ENCODE results near the gene KISS1.

Gene KISS1

DNA sequence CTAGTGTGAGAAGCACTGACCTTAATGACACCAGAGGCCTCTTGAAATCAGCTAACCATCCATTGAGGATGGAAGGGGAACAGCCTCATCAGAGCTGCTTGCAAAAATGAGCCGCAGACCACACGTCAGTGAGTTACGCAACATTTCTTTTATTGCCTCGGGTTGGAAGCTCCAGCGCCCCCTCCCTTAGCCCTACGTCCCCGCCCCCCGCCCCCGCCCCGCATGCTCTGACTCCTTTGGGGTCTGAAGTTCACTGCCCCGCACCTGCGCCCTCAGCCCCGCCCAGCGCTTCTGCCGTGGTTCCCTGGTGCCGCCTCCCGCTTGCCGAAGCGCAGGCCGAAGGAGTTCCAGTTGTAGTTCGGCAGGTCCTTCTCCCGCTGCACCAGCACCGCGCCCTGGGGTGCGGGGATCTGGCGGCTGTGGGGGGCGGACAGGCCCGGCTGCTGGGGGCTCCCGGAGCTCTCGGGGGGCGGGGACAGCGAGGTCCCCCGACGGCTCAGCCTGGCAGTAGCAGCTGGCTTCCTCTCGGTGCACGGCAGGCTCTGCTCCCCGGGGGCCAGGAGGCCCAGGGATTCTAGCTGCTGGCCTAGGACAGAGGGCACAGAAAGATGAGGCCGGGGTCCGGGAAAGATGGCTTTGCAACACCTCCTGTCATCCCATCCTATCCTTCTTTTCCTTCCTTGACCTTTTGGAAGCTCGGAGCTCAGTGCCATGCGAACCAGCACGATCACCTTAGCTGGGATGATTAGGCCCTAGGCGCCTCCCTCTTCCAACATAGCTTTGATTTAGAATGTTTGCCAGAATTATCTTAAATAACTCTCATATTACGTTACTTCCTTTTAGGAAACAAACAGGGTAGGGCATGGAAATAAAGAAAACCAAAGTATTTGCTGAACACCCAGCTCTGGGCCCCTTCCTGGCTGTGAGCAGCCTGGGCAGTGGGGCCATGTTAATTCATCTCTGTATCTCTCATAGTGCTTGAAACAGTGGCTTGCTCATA lies 5.8 kb downstream of the KISS1 start:
- no peak for DNase-seq

DNA sequence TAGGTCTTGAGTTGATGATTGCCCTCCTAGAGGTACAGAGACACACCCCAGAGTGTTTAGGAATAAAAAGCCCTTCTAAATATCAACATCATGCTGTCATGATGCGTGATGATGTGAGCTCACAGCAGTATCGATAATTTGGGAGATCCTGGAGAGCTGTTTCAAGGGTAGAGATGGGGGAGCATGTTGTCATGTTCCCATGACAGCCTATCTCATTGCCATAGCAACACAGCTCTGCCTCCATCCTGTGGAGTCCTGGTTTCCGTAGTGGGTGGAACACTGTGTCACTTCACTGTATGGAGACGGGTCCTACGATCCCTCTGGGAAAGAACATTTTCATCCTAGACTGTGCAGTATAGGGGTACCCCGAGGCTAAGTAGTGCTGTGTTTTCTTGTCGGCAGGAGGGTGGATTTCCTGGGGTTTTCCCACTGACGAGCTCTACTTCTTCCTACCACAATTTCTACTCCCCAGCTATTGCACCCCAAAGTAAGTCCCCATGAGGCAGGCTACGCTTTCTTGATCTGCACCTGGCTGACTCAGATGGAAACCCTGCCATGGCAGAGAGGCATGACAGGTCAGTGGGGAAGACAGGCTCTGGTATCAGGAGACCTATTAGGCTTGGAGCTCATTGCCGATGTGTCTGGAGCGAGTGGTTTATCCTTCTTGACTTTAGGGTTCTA lies 7.2 kb downstream of the KISS1 start:
- no peak for DNase-seq

DNA sequence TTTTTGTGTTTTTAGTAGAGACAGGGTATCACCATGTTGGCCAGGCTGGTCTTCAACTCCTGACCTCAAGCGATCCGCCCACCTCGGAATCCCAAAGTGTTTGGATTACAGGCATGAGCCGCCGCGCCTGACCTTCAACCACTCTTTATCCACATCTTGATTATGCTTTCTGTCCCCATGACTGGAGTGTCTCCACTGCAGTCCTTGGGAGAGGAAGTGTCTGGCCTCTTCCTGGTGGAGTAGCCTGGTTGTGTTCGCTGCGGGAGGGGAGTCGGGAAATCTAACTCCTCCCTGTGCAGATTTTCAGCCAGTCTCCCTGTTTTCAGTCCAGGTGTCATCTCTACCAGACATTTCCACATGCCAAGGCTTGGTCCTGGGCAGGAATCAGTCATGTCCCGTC lies 9.7 kb downstream of the KISS1 start:
- DNase-seq = no peak

DNA sequence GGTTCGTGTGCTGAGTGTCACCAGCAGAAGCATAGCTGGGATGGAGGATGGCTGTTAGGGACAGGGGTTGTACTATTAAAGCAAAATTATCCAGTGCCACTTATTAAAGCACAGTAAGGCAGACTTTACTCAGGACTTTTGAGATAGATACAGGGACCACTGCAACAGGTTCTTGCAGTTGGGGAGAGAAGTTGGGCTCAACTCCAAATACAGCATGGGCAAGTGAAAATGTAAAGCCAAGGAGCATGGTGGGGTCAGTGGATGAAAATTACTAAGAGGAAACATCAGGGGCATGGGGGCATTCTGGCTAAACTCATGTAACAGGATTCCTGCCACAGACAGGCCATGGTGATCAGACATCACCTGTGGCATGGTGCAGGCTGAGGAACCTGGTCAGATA lies 15.2 kb downstream of the KISS1 start:
- no peak for DNase-seq

DNA sequence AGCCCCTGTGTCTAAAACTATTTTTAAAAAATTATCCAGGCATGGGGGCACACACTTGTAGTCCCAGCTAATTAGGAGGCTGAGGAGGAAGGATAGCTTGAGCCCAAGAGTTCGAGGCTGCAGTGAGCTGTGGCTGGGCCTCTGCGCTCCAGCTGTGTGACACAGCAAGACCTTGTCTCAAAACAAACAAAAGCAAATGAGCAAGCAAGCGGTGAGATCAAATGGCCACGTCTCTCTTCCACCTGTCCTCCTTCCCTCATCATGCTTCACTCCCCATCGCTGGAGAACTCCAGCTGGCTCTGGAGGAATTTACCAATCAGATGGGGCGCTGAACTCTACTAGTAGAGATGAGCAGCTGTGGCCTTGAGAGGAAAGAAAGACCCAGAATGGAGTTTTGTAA lies 16.2 kb downstream of the KISS1 start:
- no peak for DNase-seq

DNA sequence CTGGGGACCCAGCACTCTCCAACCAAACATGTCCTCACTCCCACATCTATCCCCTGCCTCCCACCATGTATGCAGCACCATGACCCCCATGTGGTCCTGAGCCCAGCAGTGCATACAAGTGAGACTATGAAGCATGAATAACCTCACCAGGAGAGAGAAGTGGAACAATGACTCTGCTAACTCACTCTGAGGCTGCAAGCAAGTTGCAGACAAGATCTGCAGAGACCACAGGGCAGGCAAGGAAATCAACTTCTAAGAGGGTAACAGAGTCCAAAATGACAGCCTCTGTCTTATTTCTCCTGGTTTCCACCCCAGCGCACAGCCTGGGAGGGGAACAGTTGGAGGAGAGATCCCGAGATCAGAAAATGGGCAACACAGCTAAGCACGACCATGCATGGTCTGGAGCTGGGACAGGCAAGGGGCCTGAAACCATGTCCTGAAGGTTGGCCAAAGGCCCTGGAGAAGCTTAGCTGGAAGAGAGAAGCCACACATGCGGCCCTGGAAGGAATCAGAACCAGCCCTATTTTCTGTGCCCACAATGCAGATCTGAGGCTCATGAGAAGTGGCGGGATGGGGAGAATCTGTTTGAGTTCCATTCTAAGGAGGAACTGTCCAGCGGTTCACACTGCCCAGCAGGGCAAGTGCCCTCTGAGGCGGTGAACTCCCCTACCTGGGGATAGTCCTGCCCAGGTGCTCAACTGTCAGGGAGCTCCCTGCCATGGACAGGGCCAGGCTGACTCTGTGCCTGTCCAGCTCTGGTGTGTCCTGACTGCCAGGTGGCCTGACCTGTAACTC lies 17.6 kb downstream of the KISS1 start:
- no peak for DNase-seq

DNA sequence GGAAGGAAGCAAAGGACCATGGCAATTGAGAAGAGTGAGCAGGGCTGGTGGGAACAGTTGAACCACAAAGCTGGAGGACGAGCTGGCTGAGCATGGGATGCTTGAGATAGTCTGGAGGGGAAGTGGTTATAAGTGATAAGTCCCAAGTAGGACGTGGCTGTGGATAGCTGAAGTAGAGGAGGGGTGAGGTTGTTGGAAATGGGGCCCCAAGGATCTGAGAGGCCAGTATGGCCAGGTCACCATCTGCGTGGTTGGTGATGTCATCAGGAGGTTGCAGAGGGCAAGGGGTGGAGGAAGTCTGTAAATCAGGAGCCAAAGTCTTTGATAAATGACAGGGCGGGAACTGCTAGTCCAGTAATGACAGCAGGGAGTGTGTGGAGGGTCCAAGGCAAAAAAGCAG lies 19.2 kb downstream of the KISS1 start:
- no peak for DNase-seq

DNA sequence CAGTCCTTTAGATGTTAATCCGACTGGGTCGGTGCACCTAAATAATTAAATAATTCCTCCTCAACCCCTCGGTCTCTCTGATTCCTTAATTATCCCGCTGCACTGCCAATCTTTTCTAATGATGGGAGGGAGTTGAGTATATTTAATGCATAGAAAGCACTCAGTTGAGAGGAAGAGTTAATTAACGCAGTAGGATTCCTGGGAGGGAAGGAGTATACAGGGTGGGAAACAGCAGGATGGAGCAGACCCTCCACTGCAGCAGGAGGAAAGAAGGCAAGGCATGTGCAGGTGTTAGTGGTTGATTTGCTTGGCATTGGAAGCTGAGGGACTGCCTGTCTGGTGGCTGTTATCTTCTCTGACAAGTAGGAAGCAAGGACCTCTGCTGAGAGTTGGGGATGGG lies 20.2 kb downstream of the KISS1 start:
- no peak for DNase-seq

DNA sequence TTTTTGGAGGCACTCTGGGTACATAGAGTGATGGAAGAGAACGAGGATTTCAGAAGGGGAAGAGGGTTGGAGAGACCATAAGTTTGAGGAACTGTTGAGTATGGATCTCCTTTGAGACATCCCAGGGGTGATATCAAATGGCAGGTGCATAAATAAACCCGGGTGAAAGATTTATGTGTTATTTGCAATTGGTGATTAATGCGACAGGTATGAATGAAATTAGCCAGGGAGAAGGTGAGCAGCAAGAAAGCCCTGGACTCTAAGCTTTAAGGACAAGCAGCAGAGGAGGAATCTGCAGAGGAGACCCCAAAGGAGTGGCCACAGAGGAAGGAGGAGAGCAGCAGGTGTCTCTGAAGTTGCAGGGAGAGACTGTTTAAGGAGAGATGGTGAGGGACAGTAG lies 21.3 kb downstream of the KISS1 start:
- DNase-seq = no peak

DNA sequence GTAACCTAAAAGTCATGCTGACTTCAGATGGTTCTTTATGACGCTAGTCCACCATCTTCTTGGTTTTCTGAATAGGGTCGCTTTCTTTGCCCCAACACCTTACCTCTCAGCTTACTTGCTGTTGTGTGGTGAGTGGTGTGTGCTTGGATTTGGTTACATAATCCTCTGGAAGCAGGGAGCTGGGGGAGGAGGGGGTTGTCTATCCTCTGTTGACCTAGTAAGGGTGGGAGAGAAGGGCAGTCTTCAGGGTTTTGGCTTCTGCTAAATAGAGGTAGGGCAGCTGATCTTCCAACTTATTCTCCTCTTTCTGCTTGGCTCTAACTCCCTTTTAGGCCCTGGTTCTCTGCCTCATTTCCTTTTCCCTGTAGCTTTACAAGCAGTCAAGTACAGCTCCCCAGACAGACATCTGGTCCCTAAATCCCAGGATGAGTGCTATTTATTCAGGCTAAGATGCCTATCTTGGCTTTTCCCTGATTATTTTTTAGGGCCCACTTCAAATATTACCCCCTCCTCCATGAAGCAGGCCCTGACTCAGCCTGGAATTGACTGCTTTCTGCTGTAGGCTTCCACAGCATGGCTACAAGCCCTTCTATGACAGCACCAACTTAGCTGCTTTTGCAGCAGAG lies 23.8 kb downstream of the KISS1 start:
- DNase-seq = no peak

DNA sequence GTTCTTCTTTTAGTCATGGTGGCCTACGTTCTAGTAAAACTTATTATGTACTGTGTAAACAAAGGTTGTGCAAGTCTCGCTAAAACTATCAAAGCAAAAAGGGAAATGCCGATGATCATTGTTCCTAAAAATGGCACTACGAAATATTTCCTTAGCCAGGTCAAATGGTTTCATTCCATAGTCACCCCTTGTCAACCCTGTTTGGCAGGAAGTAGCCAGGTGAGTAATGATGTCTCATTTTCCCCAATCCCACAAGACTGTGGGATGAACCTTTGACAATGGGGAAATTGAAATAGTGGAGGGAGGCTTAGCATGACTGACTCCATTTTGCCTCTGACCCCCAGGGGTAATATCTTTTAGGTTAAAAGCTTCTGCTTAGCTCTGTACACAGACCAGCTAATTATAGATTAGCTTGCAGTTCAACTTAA lies 24.5 kb downstream of the KISS1 start:
- DNase-seq = no peak

DNA sequence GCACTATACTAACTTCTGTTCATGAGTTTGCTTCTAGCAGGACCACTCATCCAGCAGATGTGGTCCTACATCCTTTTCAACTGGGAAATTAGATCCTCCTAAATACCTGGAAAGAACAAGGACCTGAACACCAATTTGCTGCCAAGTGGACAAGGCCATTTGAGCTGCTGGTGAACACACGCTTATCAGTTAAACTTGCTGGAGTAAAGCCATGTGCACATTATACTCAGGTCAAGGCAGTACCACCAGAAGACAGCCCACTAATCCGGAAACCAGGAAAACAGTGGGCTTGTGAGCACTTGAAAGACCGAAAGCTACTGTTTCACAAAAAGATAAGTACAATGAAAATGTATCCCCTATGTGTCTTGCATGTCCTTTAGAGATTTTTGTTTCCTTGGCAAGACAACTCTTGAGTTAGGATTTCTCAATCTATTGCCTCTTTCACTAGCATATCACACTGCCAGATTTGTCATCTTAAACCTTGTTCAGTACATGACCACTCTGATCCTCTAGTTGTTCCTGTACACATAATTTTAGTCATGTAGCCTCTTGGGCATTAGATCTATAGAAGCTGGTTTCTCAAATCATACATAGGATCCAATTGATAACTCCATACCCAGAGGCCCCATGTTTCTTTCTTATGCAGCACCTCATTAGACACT lies 25.7 kb downstream of the KISS1 start:
- no peak for DNase-seq

DNA sequence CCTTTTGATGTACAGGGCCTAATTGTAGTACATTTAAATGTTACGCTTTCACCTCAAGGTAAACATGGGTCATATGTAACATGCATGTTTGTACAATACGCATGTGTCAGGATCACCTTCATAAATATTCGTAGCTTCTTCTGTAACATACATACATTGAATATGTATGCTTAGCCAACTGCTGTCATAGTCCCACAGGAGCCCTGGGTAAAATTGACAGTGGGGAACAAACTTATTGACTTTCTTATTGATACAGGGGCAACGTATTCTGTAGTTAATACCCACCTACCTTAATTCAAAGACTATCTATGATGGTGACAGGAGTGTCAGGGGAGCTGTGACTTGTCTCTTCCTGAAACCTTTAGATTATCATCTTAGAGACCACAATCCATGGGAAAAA lies 26.4 kb downstream of the KISS1 start:
- no peak for DNase-seq

DNA sequence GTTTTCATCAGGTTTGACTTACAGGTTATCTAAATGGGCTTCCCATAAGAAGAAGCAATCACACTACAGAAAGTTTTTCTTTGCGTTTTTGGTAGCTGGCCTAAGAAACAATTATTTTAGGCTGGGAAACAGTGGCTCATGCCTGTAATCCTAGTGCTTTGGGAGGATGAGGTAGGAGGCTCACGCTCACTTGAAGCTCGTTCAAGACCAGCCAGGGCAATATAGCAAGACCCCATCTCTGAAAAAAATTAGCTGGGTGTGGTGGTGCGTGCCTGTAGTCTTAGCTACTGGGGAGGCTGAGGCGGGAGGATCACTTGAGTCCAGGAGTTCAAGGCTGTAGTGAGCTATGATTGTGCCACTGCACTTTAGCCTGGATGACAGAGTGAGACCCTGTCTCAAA lies 28.6 kb downstream of the KISS1 start:
- DNase-seq = no peak

DNA sequence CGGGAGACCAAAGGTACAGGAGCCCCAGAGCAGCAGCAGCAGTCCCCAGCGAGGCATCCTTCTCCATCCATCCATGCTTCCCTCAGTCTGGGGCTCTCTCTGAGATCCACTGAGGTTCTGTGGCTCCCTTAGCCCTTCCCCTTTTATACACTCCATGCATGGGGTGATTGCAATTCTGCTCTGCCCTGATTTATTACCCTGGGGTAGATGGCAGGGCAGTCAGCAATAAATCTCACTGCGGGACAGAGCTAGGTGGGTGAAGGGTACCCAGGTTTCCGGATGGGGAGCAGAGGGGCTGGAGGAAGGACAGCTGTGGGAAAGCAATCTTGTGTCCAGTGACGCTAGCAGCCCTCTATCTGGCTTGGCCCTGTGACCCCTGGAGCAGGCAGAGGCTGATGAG lies 30.1 kb downstream of the KISS1 start, which contains the start of gene REN:
Gene REN, minus strand, starts transcription at position 119 of the 400 bp plus-strand sequence. Its CDS starts 44 bp downstream, at position 75.
- DNase-seq = no peak

DNA sequence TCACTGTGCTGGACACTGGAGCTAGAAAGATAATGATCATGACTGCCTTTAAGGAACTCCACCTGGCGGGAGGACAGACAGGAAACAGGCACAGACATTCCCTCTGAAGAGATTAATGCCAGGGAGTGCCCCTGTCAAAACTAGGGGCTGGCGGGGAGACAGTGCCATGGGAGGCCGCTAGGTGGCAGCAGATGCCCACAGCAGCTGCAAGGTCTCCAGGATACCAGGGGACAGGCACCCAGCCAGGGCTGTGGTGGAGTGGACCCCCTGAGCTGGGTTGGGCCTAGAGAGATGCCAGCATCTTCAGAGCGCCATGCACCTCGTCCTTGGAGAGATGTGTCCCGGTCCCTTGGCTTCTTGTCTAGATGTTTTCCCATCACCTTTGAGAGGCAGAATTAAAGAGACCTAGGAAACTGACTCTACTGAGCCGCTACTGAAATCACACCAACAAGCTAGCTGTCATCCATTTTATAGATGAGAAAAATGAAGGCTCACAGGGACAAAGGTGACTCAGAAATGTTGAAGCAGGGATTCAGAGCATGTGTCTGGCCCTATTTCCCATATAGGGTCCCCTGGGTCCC lies 33.7 kb downstream of the KISS1 start:
- DNase-seq = peak; percentile 82

DNA sequence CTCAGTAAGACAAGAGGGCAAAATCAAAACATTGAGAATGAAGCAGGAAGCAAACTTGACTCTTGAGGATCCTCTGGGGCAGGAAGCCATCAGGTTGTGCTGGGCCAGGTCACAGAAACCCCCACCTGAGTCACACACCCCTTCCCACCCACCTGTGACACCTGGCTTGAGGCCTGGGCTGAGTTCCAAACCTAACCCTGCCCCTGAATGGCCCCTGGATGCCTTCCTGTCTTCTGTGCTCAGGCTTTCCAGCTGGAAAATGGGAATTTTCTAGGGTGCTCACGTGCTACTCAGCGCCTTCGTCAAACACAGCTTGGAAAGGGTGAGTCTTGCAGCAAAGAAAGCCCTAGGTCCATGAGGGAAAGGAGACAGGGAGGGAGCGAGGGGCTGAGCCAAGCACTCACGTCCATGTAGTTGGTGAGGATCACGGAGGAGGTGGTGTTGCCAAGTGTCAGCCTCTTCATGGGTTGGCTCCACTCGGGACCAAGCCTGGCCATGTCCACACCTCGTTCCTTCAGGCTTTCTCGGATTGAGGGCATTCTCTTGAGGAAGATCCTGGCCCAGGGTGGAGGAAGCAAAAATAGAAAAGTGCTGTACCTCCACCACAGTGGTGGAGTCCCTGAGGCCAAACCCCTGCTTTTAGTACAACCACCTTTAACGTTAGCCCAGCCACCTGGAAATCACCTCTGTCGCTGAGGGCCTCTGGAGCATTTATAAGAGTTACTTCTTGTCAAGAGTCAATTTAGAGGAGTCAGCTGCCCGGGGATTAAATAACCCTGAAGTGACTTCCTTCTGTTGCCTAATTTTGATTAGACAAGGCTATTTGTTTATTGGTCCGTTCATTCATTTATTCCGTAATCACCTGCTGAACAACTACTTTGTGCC lies 34.4 kb downstream of the KISS1 start:
- DNase-seq = no peak

DNA sequence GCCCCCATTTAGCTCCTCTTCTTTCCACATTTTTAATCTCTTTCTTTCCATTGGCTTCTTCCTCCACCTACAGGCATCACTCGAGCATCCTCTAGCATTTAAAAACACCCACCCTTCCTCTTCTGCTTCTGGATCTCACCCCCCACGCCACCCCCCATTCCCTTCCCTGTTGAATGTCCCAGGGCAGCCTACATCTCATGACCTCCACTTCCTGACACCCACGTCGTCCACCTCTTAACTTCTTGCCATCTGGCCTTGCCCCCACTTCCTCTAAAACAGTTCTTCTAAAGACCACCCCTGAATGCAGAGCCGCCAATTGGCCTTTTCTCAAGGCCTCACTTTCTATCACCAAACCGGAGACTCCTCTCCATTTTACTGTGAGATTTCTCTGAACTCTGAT lies 38.3 kb downstream of the KISS1 start:
- no peak for DNase-seq

DNA sequence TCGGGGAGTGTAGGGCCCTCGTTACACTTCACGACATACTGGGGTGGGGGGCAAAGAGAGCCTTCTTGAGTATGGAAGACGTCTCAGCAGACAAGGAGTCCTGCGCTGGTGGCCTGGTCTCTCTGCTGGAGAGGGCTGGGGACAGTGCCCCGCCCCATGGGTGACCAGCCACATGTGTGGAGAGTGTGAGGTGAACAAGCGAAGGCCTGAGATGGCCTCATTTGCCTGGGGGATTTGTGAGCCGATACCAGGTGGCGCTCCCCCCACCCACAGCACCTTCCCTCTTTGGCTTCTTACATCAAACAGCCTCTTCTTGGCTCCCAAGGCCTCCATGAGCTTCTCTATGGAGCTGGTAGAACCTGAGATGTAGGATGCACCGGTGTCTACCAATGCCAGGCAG lies 40.4 kb downstream of the KISS1 start:
- DNase-seq = no peak

DNA sequence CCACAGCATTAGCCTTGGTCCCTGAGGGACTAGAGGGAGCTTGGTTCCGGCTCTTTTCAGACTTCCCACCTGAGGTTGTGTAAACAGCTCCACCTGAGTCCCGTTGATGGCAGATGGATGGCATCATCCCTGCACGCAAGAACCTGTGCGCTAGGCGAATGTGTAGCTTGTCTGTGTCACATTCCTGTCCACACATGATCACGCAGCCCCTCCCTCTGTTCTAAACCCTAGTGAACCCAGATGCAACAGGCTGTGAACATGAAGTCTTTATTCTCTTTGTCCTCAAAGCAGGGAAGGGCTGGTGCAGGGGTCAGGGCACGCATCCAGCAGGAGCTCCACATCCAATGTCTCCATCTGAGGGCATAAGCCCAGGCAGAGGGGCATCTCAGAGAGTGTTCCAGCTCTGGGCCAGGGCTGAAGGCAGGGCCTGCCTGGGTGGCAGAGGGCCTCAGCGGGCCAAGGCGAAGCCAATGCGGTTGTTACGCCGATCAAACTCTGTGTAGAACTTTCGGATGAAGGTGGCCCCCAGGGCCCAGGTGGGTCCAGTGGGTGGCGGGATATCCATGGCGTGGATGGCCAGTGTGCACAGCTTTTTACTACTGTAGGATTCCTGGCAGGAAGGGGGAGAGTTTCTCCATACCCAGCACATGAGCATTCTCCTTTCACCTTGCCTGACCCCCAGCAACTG lies 41.6 kb downstream of the KISS1 start:
- DNase-seq = no peak

All from NCI-H1048 (cell line).